ENCODE measurements around the gene PIK3C2G.

DNA sequence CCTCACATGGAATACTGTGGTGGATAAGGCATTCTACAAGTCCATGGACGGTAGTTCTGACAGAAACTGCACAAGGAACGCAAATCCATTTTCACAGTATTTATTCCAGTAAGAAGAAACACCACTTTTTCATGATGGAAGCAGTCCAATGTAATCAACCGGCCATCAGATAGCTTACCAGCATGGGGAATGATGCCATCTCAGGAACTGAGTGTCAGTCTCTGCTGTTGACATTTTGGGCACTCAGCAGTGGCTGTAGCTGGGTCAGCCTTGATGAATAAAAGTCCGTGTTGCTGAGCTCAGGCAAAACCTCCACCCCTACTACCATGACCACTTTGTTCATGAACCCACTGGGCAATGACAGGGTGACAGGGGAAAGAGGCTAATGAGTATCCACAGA lies 373.1 kb downstream of the PIK3C2G start:
- TF ChIP-seq, protein P1, sequence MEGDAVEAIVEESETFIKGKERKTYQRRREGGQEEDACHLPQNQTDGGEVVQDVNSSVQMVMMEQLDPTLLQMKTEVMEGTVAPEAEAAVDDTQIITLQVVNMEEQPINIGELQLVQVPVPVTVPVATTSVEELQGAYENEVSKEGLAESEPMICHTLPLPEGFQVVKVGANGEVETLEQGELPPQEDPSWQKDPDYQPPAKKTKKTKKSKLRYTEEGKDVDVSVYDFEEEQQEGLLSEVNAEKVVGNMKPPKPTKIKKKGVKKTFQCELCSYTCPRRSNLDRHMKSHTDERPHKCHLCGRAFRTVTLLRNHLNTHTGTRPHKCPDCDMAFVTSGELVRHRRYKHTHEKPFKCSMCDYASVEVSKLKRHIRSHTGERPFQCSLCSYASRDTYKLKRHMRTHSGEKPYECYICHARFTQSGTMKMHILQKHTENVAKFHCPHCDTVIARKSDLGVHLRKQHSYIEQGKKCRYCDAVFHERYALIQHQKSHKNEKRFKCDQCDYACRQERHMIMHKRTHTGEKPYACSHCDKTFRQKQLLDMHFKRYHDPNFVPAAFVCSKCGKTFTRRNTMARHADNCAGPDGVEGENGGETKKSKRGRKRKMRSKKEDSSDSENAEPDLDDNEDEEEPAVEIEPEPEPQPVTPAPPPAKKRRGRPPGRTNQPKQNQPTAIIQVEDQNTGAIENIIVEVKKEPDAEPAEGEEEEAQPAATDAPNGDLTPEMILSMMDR (conservative IDR thresholded peaks at IDR 0.05; ENCODE audit: low read length), result no peak
- TF ChIP-seq EZH2phosphoT487 (IDR thresholded peaks at IDR 0.05; ENCODE audit: borderline replicate concordance), result no peak

All from Loucy (cell line).